ENCODE measurements around the gene CRYGN.

The CRYGN gene

DNA sequence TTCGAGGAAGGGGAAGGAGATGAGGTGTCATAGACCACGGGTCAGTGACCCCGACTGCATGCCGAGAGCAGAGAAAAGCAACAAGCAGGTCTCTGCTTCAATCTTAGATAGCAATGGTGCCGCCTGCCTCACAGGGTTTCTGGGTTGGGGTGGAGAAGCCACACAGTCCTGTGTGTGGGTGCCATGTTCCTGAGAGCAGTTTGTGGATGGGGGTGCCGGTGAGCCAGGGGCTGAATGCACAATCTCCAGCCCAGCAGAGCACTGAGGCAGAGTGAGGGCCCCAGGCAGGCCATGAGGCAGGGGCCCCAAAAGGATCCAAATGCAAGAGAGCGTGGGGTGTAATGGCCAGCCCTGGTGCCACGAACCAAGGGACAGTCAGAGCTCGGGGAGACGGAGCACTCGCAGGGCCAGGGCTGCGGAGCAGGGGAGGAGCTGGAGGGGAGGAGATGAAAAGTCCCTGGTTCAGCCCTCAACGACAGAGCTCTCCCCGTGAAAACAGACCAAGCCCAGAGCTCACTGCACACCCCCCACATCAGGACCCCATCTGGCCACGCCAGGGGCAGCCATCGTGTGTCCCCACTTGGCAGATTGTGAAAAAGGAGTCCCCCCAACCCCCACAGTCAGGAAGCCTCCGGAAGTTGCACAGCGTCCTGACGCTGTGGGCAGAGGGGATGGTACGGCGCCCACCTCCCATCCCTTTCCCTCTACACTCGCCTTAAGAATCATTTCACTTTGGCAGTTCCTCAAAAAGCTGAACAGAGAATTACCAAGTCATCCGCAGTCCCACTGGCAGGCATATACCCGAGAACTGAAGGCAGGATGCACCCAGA is 50.0 kb downstream of the CRYGN start:
- Histone ChIP-seq H3K9me3 (ENCODE audit: control insufficient read depth, low read depth, low read length) (no peaks in the 10 kb centered on the region), H3K27me3 (ENCODE audit: control insufficient read depth, insufficient read depth, low read length) (no peaks in the 10 kb centered on the region), H3K36me3 (ENCODE audit: control insufficient read depth, low read depth, low read length) (no peaks in the 10 kb centered on the region), H3K9ac (ENCODE audit: low read length) (no peak overlapping the region), H3K27ac (ENCODE audit: low read length) (no peak overlapping the region), H3K4me3 (ENCODE audit: low read length) (no peak overlapping the region), H3K4me1 (ENCODE audit: control insufficient read depth, low read depth, low read length) (no peaks in the 10 kb centered on the region)

DNA sequence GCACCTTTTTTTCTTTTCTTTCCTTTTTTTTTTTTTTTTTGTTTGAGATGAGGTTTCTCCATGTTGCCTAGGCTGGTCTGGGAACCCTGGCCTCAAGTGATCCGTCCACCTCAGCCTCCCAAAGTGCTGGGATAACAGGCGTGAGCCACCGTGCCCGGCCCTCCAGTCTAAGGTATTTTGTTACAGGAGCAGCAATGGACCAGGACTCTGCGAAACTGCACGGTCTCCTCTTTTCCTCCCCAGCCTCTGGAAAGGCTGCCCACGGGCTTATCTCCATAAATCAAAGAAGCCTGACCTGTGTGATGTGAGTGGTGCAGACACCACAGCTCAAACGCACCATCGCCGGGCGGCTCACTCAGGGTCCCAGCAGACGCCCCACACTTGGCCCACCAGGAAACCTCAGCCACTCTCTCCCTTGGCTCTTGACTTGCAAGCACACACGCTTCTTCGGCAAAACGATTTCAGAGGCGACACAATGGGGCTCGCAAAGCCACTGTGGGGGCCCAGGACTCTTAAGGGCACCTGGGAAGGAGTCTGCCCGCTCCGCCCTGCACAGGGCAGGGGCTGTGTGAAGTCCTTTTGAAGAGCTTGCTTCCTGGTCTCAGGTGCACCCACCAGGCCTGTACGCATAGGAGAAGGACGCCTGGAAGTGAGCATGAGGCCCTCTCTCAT is 50.7 kb downstream of the CRYGN start:
- Histone ChIP-seq H3K4me1 (ENCODE audit: control insufficient read depth, low read depth, low read length) (no peaks in the 10 kb centered on the region), H3K27me3 (ENCODE audit: control insufficient read depth, insufficient read depth, low read length) (peaks cover 5% of the 10 kb centered on the region), H3K9ac (ENCODE audit: low read length) (no peak overlapping the region), H3K36me3 (ENCODE audit: control insufficient read depth, low read depth, low read length) (no peaks in the 10 kb centered on the region), H3K9me3 (ENCODE audit: control insufficient read depth, low read depth, low read length) (no peaks in the 10 kb centered on the region), H3K27ac (ENCODE audit: low read length) (no peak overlapping the region), H3K4me3 (ENCODE audit: low read length) (no peak overlapping the region)

DNA sequence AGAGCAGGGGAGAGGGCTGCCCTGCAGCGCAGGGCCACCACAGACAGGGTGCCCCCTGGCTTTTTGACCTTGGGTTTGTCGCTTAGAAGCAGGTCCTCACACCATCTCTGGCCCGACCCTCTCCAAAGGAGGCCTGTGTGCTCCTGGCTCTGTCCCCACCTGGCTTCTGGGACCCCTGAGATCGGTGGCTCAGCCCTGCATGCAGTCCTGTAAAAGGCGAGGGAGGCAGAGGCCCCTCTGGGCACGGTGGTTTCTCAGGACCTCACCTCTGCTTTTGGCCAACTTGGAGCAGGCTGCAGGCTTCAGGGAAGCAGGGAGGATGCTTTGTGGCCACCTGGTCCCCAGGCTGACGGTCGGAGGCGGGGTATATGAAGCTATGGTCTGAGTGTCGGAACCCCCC is 51.5 kb downstream of the CRYGN start:
- no peaks in the 10 kb centered on the region for H3K9me3 ChIP-seq (ENCODE audit: control insufficient read depth, low read depth, low read length)
- peaks cover 11% of the 10 kb centered on the region for H3K27me3 ChIP-seq (ENCODE audit: control insufficient read depth, insufficient read depth, low read length)
- no peak overlapping the region for H3K4me3 ChIP-seq (ENCODE audit: low read length)
- H3K4me1 ChIP-seq (ENCODE audit: control insufficient read depth, low read depth, low read length) = no peaks in the 10 kb centered on the region
- no peak overlapping the region for H3K9ac ChIP-seq (ENCODE audit: low read length)
- no peak overlapping the region for H3K27ac ChIP-seq (ENCODE audit: low read length)
- H3K36me3 ChIP-seq (ENCODE audit: control insufficient read depth, low read depth, low read length) = no peaks in the 10 kb centered on the region

DNA sequence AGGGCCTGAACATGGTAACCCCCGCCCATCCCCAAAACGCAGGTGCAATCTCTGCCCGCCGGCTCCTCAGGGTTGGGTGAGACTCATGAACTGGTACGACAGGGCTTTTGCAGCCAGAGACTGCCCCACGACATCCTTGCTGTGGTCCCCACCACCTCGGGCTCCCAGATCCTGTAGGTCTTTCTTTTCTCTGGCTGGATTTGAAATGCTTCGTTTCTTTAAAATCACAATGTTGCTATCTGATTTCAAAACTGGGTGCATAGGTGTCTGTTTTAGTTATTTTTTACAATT is 52.0 kb downstream of the CRYGN start:
- H3K9ac ChIP-seq (ENCODE audit: low read length) = no peak overlapping the region
- H3K27ac ChIP-seq (ENCODE audit: low read length) = no peak overlapping the region
- no peaks in the 10 kb centered on the region for H3K36me3 ChIP-seq (ENCODE audit: control insufficient read depth, low read depth, low read length)
- no peaks in the 10 kb centered on the region for H3K9me3 ChIP-seq (ENCODE audit: control insufficient read depth, low read depth, low read length)
- H3K27me3 ChIP-seq (ENCODE audit: control insufficient read depth, insufficient read depth, low read length) = peaks cover 16% of the 10 kb centered on the region
- no peak overlapping the region for H3K4me3 ChIP-seq (ENCODE audit: low read length)
- H3K4me1 ChIP-seq (ENCODE audit: control insufficient read depth, low read depth, low read length) = no peaks in the 10 kb centered on the region

DNA sequence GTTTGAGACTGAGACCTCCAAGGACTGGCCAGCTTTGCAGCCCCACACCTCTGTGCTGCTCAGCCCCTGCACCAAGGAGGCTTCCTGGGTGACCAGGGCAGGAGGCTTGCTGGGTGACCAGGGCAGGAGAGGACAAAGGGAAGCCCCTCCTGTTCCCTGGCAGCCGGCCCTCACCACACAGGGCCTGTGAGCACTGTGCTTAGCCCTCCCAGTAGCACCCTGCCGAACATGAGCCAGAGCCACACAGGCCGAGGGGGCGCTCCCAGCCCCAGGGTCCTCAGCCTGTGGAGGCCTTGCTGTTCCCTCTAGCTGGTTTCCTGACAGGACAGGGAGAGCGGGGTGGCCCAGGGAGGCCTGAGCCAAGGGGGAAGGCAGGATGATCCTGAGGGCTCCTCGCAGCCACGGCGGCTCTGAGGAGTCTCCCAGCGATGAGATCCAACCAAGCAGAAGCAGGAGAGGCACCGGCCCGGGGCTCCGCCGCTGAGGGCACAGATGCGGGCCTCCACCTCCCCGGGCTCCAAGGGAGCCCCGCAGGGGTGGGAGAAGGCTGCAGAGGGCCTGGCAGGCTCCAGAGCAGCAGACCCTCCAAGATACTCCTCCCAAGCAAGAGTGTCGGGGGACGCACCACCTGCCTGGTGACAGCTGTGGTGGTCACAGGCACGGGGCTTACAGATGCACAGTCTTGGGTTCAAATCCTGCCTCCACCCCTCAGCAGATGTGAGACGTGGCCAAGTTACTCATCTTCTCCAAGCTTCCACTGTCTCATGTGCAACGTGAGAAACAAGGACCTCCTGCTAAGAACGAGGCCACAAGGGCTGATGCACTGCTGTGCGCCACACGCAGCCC is 52.6 kb downstream of the CRYGN start:
- Histone ChIP-seq H3K4me3 (ENCODE audit: low read length) (no peak overlapping the region), H3K9ac (ENCODE audit: low read length) (no peak overlapping the region), H3K9me3 (ENCODE audit: control insufficient read depth, low read depth, low read length) (no peaks in the 10 kb centered on the region), H3K27me3 (ENCODE audit: control insufficient read depth, insufficient read depth, low read length) (peaks cover 22% of the 10 kb centered on the region), H3K4me1 (ENCODE audit: control insufficient read depth, low read depth, low read length) (peaks cover 3% of the 10 kb centered on the region), H3K36me3 (ENCODE audit: control insufficient read depth, low read depth, low read length) (no peaks in the 10 kb centered on the region), H3K27ac (ENCODE audit: low read length) (no peak overlapping the region)

DNA sequence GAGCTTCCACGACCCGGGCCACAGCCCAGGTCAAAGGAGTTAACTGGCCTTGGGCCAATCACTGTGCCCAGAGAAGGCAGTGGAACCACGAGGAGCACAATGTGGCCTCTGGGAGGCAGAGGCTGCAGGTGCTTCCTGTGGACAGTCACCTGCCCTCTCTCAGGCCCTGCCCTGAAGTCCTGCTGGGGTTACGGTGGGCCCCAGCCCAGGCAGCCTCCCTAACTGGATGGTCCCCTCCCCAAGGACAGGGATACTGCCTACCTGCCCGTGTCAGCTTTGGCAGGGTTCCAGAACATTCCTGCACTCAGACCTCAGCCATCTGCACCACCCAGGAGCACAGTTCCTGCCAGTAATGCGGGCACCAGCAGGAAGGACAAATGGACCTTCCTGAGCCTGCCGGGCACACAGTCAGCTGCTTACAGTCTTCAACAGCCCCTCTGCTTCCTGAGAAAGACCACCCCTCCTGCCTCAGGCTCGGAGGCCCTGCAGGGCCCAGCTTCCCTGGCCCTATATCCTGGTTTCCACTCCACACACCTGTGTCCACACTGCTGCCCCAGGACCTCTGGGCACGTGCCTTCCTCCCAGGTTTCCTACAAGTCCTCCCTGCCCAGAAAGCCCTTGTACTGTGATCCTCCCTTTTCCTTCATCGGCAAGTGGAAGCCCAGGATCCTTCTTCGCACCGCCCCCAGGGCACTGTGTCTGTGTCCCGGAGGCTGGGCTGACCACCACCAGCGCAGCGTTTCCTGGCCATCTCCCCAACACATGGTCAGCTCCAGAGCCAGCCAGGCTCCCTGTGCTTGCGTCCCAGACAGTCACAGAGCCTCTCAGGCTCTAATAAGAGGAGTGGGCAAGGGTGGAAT is 53.4 kb downstream of the CRYGN start:
- no peak overlapping the region for H3K27ac ChIP-seq (ENCODE audit: low read length)

DNA sequence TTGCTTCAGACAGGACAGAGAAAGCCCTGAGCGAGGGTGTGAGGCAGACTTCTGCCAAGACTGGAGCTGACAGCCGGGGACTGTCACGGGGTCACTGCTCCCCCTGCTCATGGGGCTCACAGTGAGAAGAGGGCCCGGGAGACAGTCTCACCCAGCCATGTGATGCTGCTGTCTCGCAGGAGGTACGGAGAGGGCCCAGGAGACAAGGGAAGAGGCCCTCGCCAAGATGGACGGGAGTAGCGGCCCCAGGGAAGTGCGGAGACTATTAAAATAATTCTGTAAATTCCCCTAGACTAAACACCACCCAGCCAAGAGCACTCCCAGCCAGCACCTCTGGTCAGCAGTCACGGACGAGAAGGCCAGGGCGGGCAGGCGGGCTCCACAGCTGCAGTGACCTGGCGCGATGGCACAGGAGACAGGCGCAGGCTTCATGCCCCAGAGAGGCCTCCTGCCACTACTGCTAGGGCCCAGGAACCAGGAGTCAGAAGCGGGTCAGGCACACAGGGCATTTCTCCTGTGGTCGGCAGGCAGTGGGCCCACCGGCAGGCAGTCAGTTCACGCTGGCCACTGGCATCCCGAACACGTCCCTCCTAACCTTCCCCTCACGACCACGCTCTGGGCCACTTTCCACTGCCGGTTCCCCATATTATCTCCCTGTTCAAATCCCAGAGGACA is 54.2 kb downstream of the CRYGN start:
- Histone ChIP-seq H3K9ac (ENCODE audit: low read length) (no peak overlapping the region), H3K27ac (ENCODE audit: low read length) (no peak overlapping the region), H3K4me1 (ENCODE audit: control insufficient read depth, low read depth, low read length) (peaks cover 11% of the 10 kb centered on the region)

More for the DNA sequence above, 53.4 kb downstream of the CRYGN start:
- Histone ChIP-seq H3K27me3 (ENCODE audit: control insufficient read depth, insufficient read depth, low read length) (peaks cover 30% of the 10 kb centered on the region), H3K36me3 (ENCODE audit: control insufficient read depth, low read depth, low read length) (no peaks in the 10 kb centered on the region), H3K9ac (ENCODE audit: low read length) (no peak overlapping the region), H3K4me3 (ENCODE audit: low read length) (no peak overlapping the region), H3K4me1 (ENCODE audit: control insufficient read depth, low read depth, low read length) (peaks cover 7% of the 10 kb centered on the region), H3K9me3 (ENCODE audit: control insufficient read depth, low read depth, low read length) (no peaks in the 10 kb centered on the region)

DNA sequence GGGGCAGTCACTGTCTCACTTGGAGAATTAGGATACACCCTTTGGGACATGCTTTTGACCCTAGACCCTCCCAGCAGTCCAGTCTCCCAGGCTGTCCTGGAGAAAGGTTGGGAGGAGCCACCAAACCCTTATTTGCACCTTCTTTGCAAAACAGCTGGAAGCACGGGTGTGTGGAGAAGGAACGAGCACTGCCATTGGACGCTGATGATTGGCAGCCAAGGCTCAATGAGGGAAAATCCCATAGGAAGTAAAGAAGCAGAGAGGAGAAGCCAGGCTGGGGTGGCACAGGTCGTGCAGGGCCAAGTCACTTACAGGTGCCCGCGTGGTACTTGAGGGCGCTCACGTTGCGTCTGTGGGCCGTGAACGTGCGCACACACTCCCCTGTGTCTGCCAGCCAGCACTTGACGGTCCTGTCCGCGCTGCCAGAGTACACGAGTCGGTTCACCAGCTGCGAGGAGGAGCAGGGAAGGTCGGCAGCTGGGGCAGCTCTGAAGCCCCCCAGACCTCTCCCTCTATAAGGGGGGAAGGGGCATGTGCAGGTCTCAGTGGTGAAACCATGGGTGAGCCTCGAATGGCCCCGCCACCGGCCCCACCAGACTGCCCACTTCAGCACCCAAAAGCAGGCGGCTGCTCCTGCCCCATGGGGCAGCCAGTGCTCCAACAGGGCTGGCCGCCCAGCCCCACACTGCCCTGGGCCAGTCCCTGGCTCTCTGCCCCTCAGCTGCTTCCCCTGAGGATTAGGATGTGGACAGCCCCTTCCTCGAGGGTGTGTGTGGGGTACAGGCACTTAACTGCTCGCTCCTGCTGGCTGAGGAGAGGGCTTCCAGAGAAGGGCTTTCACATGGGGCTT is 54.9 kb downstream of the CRYGN start:
- Histone ChIP-seq H3K9ac (ENCODE audit: low read length) (no peak overlapping the region), H3K4me3 (ENCODE audit: low read length) (no peak overlapping the region), H3K27ac (ENCODE audit: low read length) (no peak overlapping the region), H3K36me3 (ENCODE audit: control insufficient read depth, low read depth, low read length) (no peaks in the 10 kb centered on the region), H3K27me3 (ENCODE audit: control insufficient read depth, insufficient read depth, low read length) (peaks cover 32% of the 10 kb centered on the region), H3K9me3 (ENCODE audit: control insufficient read depth, low read depth, low read length) (no peaks in the 10 kb centered on the region), H3K4me1 (ENCODE audit: control insufficient read depth, low read depth, low read length) (peaks cover 12% of the 10 kb centered on the region)

More for the DNA sequence above, 54.2 kb downstream of the CRYGN start:
- no peak overlapping the region for H3K4me3 ChIP-seq (ENCODE audit: low read length)
- H3K9me3 ChIP-seq (ENCODE audit: control insufficient read depth, low read depth, low read length) = no peaks in the 10 kb centered on the region
- no peaks in the 10 kb centered on the region for H3K36me3 ChIP-seq (ENCODE audit: control insufficient read depth, low read depth, low read length)
- peaks cover 32% of the 10 kb centered on the region for H3K27me3 ChIP-seq (ENCODE audit: control insufficient read depth, insufficient read depth, low read length)

DNA sequence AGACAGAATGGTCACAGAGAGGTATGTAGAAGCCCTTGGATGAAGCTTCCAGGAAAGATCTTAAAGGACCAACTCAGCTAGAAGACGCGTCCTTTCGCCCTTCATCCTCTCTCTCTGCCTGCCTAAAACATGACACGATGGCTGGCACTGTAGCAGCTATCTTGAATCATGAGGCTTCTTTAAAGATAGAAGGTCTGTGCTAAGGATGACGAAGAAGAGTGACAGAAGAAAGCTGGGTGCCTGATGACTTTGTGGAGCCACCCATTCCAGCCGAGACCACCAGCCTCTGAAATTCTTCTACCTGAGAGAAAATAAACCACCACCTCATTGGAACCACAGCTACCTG is 55.6 kb downstream of the CRYGN start:
- H3K9ac ChIP-seq (ENCODE audit: low read length) = no peak overlapping the region
- peaks cover 12% of the 10 kb centered on the region for H3K4me1 ChIP-seq (ENCODE audit: control insufficient read depth, low read depth, low read length)
- H3K27ac ChIP-seq (ENCODE audit: low read length) = no peak overlapping the region
- H3K9me3 ChIP-seq (ENCODE audit: control insufficient read depth, low read depth, low read length) = no peaks in the 10 kb centered on the region
- peaks cover 32% of the 10 kb centered on the region for H3K27me3 ChIP-seq (ENCODE audit: control insufficient read depth, insufficient read depth, low read length)
- H3K4me3 ChIP-seq (ENCODE audit: low read length) = no peak overlapping the region
- no peaks in the 10 kb centered on the region for H3K36me3 ChIP-seq (ENCODE audit: control insufficient read depth, low read depth, low read length)

DNA sequence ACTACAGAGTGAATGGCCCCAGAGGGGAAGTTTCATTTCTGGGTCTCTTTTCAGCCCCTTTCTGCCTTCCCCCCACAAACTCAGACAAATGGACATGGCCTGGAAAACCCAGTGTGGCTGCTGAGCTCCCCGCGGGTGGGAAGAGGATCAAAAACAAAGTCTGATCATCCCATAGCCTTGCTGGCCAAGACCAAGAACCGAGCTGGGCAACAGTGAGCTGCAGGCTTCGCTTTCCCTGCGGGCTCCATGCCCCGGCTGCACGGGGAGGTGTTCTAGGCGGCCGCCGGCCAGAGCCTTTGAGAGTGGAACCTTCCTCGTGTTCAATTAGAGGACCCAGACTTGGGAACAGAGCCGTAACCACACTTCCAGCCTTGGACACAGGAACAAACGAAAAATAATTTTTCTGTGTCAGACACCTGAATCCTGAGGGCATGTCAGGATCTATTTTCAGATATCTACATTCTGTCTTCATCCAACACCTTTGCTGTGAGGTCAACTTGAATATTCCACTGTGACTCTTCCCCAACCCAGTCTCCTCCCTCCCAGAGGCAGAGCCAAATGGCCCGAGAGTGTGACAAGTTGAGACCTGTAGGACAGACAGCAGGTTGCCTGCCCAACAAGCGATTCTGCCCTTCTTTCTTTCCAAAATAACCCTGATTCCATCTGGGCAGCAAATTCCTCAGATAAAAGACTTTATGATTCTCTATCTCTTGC is 56.1 kb downstream of the CRYGN start:
- Histone ChIP-seq H3K36me3 (ENCODE audit: control insufficient read depth, low read depth, low read length) (no peaks in the 10 kb centered on the region), H3K9ac (ENCODE audit: low read length) (no peak overlapping the region), H3K4me3 (ENCODE audit: low read length) (no peak overlapping the region), H3K27ac (ENCODE audit: low read length) (no peak overlapping the region), H3K27me3 (ENCODE audit: control insufficient read depth, insufficient read depth, low read length) (peaks cover 32% of the 10 kb centered on the region), H3K9me3 (ENCODE audit: control insufficient read depth, low read depth, low read length) (no peaks in the 10 kb centered on the region), H3K4me1 (ENCODE audit: control insufficient read depth, low read depth, low read length) (peaks cover 12% of the 10 kb centered on the region)

All from iPS-18a (cell line).